Measurements from ENCODE around the gene DHRS7B.

Gene DHRS7B

GRCh38 chr17:21204935-21205334 lies 78.2 kb downstream of the DHRS7B start:
- Histone ChIP-seq H3K4me3 (no peak overlapping the region), H3K9me3 (no peaks in the 10 kb centered on the region), H3K36me3 (peaks cover 0 to 24% (median 7%) of the 10 kb centered on the region in 3 donors), H3K27ac (peak overlapping the region; percentile 40 to 54), H3K27me3 (no peaks in the 10 kb centered on the region), H3K4me1 (peaks cover 0 to 84% (median 58%) of the 10 kb centered on the region in 4 donors)
- TF ChIP-seq, protein P1, sequence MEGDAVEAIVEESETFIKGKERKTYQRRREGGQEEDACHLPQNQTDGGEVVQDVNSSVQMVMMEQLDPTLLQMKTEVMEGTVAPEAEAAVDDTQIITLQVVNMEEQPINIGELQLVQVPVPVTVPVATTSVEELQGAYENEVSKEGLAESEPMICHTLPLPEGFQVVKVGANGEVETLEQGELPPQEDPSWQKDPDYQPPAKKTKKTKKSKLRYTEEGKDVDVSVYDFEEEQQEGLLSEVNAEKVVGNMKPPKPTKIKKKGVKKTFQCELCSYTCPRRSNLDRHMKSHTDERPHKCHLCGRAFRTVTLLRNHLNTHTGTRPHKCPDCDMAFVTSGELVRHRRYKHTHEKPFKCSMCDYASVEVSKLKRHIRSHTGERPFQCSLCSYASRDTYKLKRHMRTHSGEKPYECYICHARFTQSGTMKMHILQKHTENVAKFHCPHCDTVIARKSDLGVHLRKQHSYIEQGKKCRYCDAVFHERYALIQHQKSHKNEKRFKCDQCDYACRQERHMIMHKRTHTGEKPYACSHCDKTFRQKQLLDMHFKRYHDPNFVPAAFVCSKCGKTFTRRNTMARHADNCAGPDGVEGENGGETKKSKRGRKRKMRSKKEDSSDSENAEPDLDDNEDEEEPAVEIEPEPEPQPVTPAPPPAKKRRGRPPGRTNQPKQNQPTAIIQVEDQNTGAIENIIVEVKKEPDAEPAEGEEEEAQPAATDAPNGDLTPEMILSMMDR (IDR thresholded peaks at IDR 0.05): no peak
- intact Hi-C loops (cut with DNase I; ENCODE audit: low total_unique reads): no loop called here
- no peak for DNase-seq

DNA sequence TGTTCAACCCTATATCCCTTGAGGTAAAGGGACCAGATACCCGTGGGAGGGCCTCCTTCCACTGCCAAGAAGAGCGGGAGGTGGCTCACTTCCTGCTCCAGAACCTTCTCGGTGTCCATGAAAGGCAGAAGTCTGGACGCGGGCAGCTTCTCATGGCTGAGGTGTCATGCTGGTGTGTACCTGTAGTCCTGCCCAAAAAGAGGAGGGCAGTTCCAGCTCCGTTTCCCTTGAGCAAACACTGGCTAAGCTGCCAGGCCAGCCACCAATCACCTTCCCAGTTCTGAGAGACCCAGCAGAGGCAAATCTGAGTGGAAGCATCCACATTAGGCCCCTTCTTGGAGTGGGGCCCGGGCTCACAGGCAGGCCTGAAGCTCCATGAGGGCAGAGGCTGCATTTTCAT lies 81.6 kb downstream of the DHRS7B start:
- Histone ChIP-seq H3K36me3 (peaks cover 0 to 35% (median 7%) of the 10 kb centered on the region in 3 donors), H3K9me3 (no peaks in the 10 kb centered on the region), H3K4me1 (peaks cover 0 to 84% (median 62%) of the 10 kb centered on the region in 4 donors), H3K27ac (no peak overlapping the region), H3K4me3 (no peak overlapping the region), H3K27me3 (no peaks in the 10 kb centered on the region)
- TF ChIP-seq, protein P1 (IDR thresholded peaks at IDR 0.05): no peak
- no peak for DNase-seq
- intact Hi-C loops (cut with DNase I; ENCODE audit: low total_unique reads): no loop called here

DNA sequence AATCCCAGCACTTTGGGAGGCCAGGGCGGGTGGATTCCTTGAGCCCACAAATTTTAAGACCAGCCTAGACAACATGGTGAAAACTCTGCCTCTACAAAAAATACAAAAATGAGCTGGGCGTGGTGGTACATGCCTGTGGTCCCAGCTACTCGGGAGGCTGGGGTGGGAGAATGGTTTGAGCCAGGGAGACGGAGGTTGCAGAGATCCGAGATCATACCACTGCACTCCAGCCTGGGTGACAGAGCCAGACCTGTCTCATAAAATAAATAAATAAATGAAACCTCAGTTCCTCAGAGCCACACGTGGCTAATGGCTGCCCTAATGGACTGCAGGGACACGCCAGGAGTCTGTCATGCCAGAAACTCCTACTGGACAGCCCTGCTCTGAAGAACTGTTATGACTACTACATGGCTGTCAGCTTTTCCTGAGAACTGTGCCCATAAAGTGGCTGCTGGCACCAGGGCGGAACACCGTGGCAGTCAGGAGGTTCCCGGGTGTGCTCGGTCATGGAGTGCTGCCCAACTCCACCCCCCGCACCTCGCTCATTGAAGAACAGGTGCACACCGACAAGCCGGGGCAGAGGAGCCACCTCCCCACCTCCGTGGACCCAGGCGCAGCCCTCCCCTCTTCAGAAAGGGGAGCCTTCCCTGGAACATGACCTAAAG lies 82.9 kb downstream of the DHRS7B start:
- Histone ChIP-seq H3K9me3 (no peaks in the 10 kb centered on the region), H3K4me3 (no peak overlapping the region), H3K36me3 (peaks cover 0 to 35% (median 7%) of the 10 kb centered on the region in 3 donors), H3K27ac (peak overlapping the region; percentile 8 to 22), H3K27me3 (no peaks in the 10 kb centered on the region), H3K4me1 (peaks cover 0 to 72% (median 54%) of the 10 kb centered on the region in 4 donors)
- TF ChIP-seq, protein P1 (IDR thresholded peaks at IDR 0.05): no peak
- DNase-seq: no peak
- intact Hi-C loops (cut with DNase I; ENCODE audit: low total_unique reads): loop anchor here (5.0 kb wide), 2 partner anchors 42 to 43 kb away; partner anchors contain the start of gene NATD1

GRCh38 chr17:21210411-21211076 lies 83.8 kb downstream of the DHRS7B start:
- Histone ChIP-seq H3K9me3 (no peaks in the 10 kb centered on the region), H3K27ac (peak overlapping the region in 1 of 2 donors; percentile 22), H3K4me3 (no peak overlapping the region), H3K4me1 (peaks cover 0 to 71% (median 53%) of the 10 kb centered on the region in 4 donors), H3K36me3 (peaks cover 0 to 35% (median 7%) of the 10 kb centered on the region in 3 donors), H3K27me3 (no peaks in the 10 kb centered on the region)
- DNase-seq: no peak
- intact Hi-C loops (cut with DNase I; ENCODE audit: low total_unique reads): loop anchor here (5.0 kb wide), 2 partner anchors 42 to 43 kb away; partner anchors contain the start of gene NATD1
- TF ChIP-seq, protein P1 (IDR thresholded peaks at IDR 0.05): no peak

DNA sequence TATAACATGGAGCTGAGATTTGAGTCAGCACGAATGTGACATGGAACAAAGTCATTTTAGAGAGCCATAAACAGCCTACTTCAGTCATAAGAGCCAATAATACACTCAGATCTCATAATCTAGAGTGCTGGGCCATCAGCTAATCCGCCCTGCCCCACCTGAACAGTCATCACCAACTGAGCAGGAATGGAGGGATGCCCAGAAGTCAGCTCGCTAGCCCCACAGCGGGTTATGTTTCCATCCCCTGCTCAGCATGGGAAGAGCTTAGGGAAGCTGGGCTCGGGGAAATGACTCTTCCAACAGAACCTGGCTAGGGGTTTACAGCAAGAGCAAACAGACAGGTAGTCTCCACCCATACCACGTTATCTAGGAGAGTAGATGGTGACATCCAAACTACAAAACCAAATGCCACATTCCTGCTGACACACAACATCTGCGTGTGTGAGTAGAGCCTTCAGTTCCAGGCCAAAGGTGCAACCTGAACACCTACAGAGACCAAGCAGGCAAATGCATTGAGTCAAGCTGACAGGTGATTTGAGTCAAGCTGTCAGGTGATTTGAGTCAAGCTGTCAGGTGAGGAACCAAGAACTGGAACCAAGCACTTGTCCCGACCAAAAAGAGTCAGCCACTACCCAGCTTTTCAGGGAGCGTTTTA lies 85.2 kb downstream of the DHRS7B start:
- H3K27me3 ChIP-seq: no peaks in the 10 kb centered on the region
- H3K4me1 ChIP-seq: peaks cover 0 to 65% (median 49%) of the 10 kb centered on the region in 4 donors
- TF ChIP-seq, protein P1 (IDR thresholded peaks at IDR 0.05): no peak
- intact Hi-C loops (cut with DNase I; ENCODE audit: low total_unique reads): loop anchor here (5.0 kb wide), 2 partner anchors 40 to 45 kb away; partner anchors contain the start of gene NATD1
- peaks cover 0 to 32% (median 7%) of the 10 kb centered on the region in 3 donors for H3K36me3 ChIP-seq
- no peaks in the 10 kb centered on the region for H3K9me3 ChIP-seq
- peak overlapping the region in 1 of 2 donors; percentile 91 for H3K4me3 ChIP-seq
- no peak for DNase-seq
- H3K27ac ChIP-seq: no peak overlapping the region
